Endothelial cell (in vitro differentiated cells): ENCODE measurements around the gene GRM2. TPM values are rescaled to one million over a fixed set of nuclear protein-coding genes. Genes with fewer than 3 reads are reported as not detected.

Experiments used
- DNase-seq: peaks from one replicate; pipeline ENCODE4 v3.0.0; 2021; ENCODE audit warnings: low spot score
- H3K27ac Mint-ChIP-seq: one replicate; pipeline ENCODE4 v1.8.0; 2021; ENCODE audit warnings: mixed read lengths, inconsistent platforms; ENCODE audit not compliant: unreplicated experiment
- H3K27me3 Mint-ChIP-seq: one replicate; pipeline ENCODE4 v1.8.0; 2021; ENCODE audit warnings: mild to moderate bottlenecking, moderate library complexity, mixed read lengths, inconsistent platforms; ENCODE audit not compliant: unreplicated experiment
- H3K36me3 Mint-ChIP-seq: one replicate; pipeline ENCODE4 v1.8.0; 2021; ENCODE audit warnings: mild to moderate bottlenecking, low read depth, mixed read lengths, inconsistent platforms; ENCODE audit not compliant: unreplicated experiment
- H3K4me1 Mint-ChIP-seq: one replicate; pipeline ENCODE4 v1.8.0; 2021; ENCODE audit warnings: mild to moderate bottlenecking, mixed read lengths, inconsistent platforms; ENCODE audit not compliant: unreplicated experiment
- H3K4me3 Mint-ChIP-seq: one replicate; pipeline ENCODE4 v1.8.0; 2021; ENCODE audit warnings: mild to moderate bottlenecking, mixed read lengths, inconsistent platforms; ENCODE audit not compliant: unreplicated experiment
- H3K9me3 Mint-ChIP-seq: one replicate; pipeline ENCODE4 v1.8.0; 2021; ENCODE audit warnings: mixed read lengths, inconsistent platforms; ENCODE audit not compliant: unreplicated experiment
- CTCF ChIP-seq: fragments of 200-600 bp; sonication (generic); IDR thresholded peaks from one replicate; pipeline ENCODE4 v1.5.0; 2021; ENCODE audit warnings: antibody characterized with exemption; ENCODE audit not compliant: unreplicated experiment
- total RNA-seq: library from RNA; stranded (reverse); fragmentation: NEBNext Ultra II Directional; extraction: Animal tissue kit (Norgen Biotek cat#: 25700); gene quantifications from one replicate; pipeline ENCODE4 v1.2.1, GENCODE V29; 2021; ENCODE audit not compliant: unreplicated experiment

The GRM2 gene
- total RNA-seq, 1 donor from 2014 or later: 0.97 TPM

- H3K4me3 Mint-ChIP-seq: no peak overlapping the region
Measured at GRCh38 chr3:51703761-51704510, 2.9 kb upstream of the GRM2 start.

GRCh38 chr3:51704511-51704950, 2.3 kb upstream of the GRM2 start:
- peaks cover 7% of the 10 kb centered on the region for H3K27me3 Mint-ChIP-seq
- DNase-seq: no peak
- H3K4me1 Mint-ChIP-seq: peaks cover 12% of the 10 kb centered on the region
- H3K9me3 Mint-ChIP-seq: no peaks in the 10 kb centered on the region
- peak overlapping the region; percentile 70 for H3K4me3 Mint-ChIP-seq
- peaks cover 12% of the 10 kb centered on the region for H3K36me3 Mint-ChIP-seq
- H3K27ac Mint-ChIP-seq: no peak overlapping the region
- TF ChIP-seq CTCF: no peak

More at GRCh38 chr3:51703761-51704510, 2.9 kb upstream of the GRM2 start:
- DNase-seq: no peak
- Mint-ChIP-seq H3K36me3 (peaks cover 15% of the 10 kb centered on the region), H3K27me3 (peaks cover 7% of the 10 kb centered on the region), H3K9me3 (no peaks in the 10 kb centered on the region), H3K27ac (no peak overlapping the region), H3K4me1 (peaks cover 12% of the 10 kb centered on the region)
- TF ChIP-seq CTCF: no peak

- Mint-ChIP-seq H3K9me3 (no peaks in the 10 kb centered on the region), H3K36me3 (peaks cover 9% of the 10 kb centered on the region), H3K4me3 (no peak overlapping the region), H3K27me3 (peaks cover 9% of the 10 kb centered on the region), H3K4me1 (peaks cover 12% of the 10 kb centered on the region), H3K27ac (no peak overlapping the region)
- TF ChIP-seq CTCF: no peak
- DNase-seq: no peak
Measured at GRCh38 chr3:51705276-51706020, 1.4 kb upstream of the GRM2 start.

GRCh38 chr3:51706021-51706485, 815 bp upstream of the GRM2 start:
- H3K4me1 Mint-ChIP-seq: peaks cover 12% of the 10 kb centered on the region
- no peak overlapping the region for H3K4me3 Mint-ChIP-seq
- H3K27me3 Mint-ChIP-seq: peaks cover 9% of the 10 kb centered on the region
- DNase-seq: no peak
- TF ChIP-seq CTCF: no peak
- no peak overlapping the region for H3K27ac Mint-ChIP-seq
- H3K36me3 Mint-ChIP-seq: peaks cover 9% of the 10 kb centered on the region
- no peaks in the 10 kb centered on the region for H3K9me3 Mint-ChIP-seq
